Measurements from ENCODE around the gene RNASEH2B.

RNASEH2B gene

GRCh38 chr13:50894012-50894411 is 15.6 kb upstream of the RNASEH2B start:
- peak; percentile 17 for DNase-seq
- H3F3A ChIP-seq (ENCODE audit: insufficient read depth, low read length): peaks cover 9% of the 10 kb centered on the region
- H3K27me3 ChIP-seq (replicated peaks; ENCODE audit: insufficient read depth, low read length): no peaks in the 10 kb centered on the region
- H3K27ac ChIP-seq (ENCODE audit: low read length): peak overlapping the region; percentile 78
- peak overlapping the region; percentile 57; the same call in 1 of the 2 replicates for H3K4me2 ChIP-seq (ENCODE audit: low read depth, low read length)
- H3K4me3 ChIP-seq (ENCODE audit: low read length): no peak overlapping the region
- H3K9ac ChIP-seq (ENCODE audit: low read length): no peak overlapping the region
- no peaks in the 10 kb centered on the region for H3K36me3 ChIP-seq (replicated peaks; ENCODE audit: insufficient read depth, low read length)
- H3K4me1 ChIP-seq (ENCODE audit: low read length): peaks cover 50% of the 10 kb centered on the region
- H3K9me3 ChIP-seq (replicated peaks; ENCODE audit: insufficient read depth, low read length): no peaks in the 10 kb centered on the region
- H4K20me1 ChIP-seq (ENCODE audit: insufficient read depth, low read length): no peaks in the 10 kb centered on the region
- TF ChIP-seq CTCF (IDR thresholded peaks at IDR 0.05; ENCODE audit: low read length) (no peak), EZH2 (optimal IDR thresholded peaks at IDR 0.05; ENCODE audit: low read depth, low read length) (no peak), EZH2phosphoT487 (IDR thresholded peaks at IDR 0.05; ENCODE audit: low read length) (no peak)
- no peaks in the 10 kb centered on the region for H3K79me2 ChIP-seq (ENCODE audit: low read length)
- H3K9me2 ChIP-seq (replicated peaks; ENCODE audit: insufficient read depth, low read length): no peaks in the 10 kb centered on the region
- no peak overlapping the region for H2AFZ ChIP-seq (ENCODE audit: low read length)

GRCh38 chr13:50894504-50894903 is 15.1 kb upstream of the RNASEH2B start:
- peaks cover 6% of the 10 kb centered on the region for H3F3A ChIP-seq (ENCODE audit: insufficient read depth, low read length)
- peaks cover 45% of the 10 kb centered on the region for H3K4me1 ChIP-seq (ENCODE audit: low read length)
- H3K36me3 ChIP-seq (replicated peaks; ENCODE audit: insufficient read depth, low read length): no peaks in the 10 kb centered on the region
- H3K4me2 ChIP-seq (ENCODE audit: low read depth, low read length): no peak overlapping the region
- no peaks in the 10 kb centered on the region for H4K20me1 ChIP-seq (ENCODE audit: insufficient read depth, low read length)
- H3K9me3 ChIP-seq (replicated peaks; ENCODE audit: insufficient read depth, low read length): no peaks in the 10 kb centered on the region
- no peak overlapping the region for H3K4me3 ChIP-seq (ENCODE audit: low read length)
- H3K9me2 ChIP-seq (replicated peaks; ENCODE audit: insufficient read depth, low read length): no peaks in the 10 kb centered on the region
- H2AFZ ChIP-seq (ENCODE audit: low read length): no peak overlapping the region
- no peak for DNase-seq
- no peaks in the 10 kb centered on the region for H3K27me3 ChIP-seq (replicated peaks; ENCODE audit: insufficient read depth, low read length)
- no peaks in the 10 kb centered on the region for H3K79me2 ChIP-seq (ENCODE audit: low read length)
- no peak for TF ChIP-seq CTCF (IDR thresholded peaks at IDR 0.05; ENCODE audit: low read length)
- TF ChIP-seq EZH2phosphoT487 (IDR thresholded peaks at IDR 0.05; ENCODE audit: low read length): no peak
- TF ChIP-seq EZH2 (optimal IDR thresholded peaks at IDR 0.05; ENCODE audit: low read depth, low read length): no peak
- H3K9ac ChIP-seq (ENCODE audit: low read length): no peak overlapping the region
- H3K27ac ChIP-seq (ENCODE audit: low read length): peak overlapping the region; percentile 78; the same call in 1 of the 2 replicates

DNA sequence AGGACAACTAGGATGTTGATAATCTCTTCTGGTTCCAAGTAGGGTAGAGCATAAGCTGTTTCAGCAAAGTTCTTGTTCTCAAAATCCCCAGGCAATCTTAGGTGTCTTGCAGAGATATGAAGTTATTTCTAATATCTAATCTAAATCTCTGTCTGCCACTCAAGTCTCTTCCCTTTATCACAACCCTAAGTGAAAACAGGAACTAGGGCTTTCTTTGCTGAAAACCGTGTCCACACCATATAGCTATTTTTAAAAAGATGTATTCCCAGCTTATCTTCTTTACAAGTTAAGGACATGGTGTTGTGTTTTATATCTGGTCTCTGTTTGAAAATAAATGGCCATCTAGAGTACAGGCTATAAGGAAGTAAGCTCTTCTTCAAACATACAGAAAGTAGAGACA is 11.3 kb upstream of the RNASEH2B start:
- Histone ChIP-seq H3K4me1 (ENCODE audit: low read length) (peaks cover 12% of the 10 kb centered on the region), H3K27ac (ENCODE audit: low read length) (no peak overlapping the region), H3K4me3 (ENCODE audit: low read length) (no peak overlapping the region), H3K9me2 (replicated peaks; ENCODE audit: insufficient read depth, low read length) (no peaks in the 10 kb centered on the region), H3K9ac (ENCODE audit: low read length) (no peak overlapping the region), H3K4me2 (ENCODE audit: low read depth, low read length) (no peak overlapping the region), H3K79me2 (ENCODE audit: low read length) (no peaks in the 10 kb centered on the region), H4K20me1 (ENCODE audit: insufficient read depth, low read length) (no peaks in the 10 kb centered on the region), H3K27me3 (replicated peaks; ENCODE audit: insufficient read depth, low read length) (no peaks in the 10 kb centered on the region), H3F3A (ENCODE audit: insufficient read depth, low read length) (peaks cover 1% of the 10 kb centered on the region), H3K9me3 (replicated peaks; ENCODE audit: insufficient read depth, low read length) (no peaks in the 10 kb centered on the region), H2AFZ (ENCODE audit: low read length) (no peak overlapping the region), H3K36me3 (replicated peaks; ENCODE audit: insufficient read depth, low read length) (no peaks in the 10 kb centered on the region)
- TF ChIP-seq EZH2phosphoT487 (IDR thresholded peaks at IDR 0.05; ENCODE audit: low read length) (no peak), EZH2 (optimal IDR thresholded peaks at IDR 0.05; ENCODE audit: low read depth, low read length) (no peak), CTCF (IDR thresholded peaks at IDR 0.05; ENCODE audit: low read length) (no peak)
- no peak for DNase-seq

Measured in MM.1S (cell line).